ENCODE measurements around the gene MYT1. TPM values are rescaled to one million over a fixed set of nuclear protein-coding genes. Genes with fewer than 3 reads are reported as not detected.
A peak's percentile ranks its signal among the peaks of the same experiment; 100 is the strongest.

The MYT1 gene
- total and polyA plus RNA-seq, 2 of the 8 experiments (the other 6 are each of a cell fraction or from before 2014, with no cell fraction given) = 0.63 to 2.0 TPM

DNA sequence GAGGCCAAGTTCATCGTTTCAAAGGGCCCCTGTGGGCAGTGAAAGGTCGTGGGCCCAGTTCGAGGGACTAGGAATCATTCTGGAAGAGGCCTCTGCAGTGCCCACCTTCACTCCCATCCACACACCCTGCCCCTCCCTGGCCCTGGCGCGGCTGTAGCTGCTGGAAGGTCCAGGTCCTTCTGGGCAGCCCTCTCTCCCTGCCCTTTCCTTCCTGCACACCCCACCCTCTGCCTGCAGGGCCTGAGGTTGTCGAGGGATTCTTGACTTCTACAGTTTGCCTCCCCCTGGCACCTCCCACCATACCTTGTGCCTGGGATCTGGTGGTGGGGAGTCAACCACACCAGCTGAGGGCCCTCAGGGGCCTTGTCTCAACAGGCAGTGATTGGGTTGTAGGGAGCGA is 4.5 kb upstream of the MYT1 start:
- Histone ChIP-seq H3K56ac (replicated peaks; ENCODE audit: insufficient read length, low read depth, low read length) (no peak overlapping the region), H2BK12ac (ENCODE audit: low read depth, low read length) (peak overlapping the region; percentile 84; the same call in 1 of the 2 replicates), H2AFZ (ENCODE audit: low read length) (no peak overlapping the region), H3K18ac (ENCODE audit: extremely low read depth, low read length) (peak overlapping the region; percentile 62; the same call in 1 of the 2 replicates), H2BK20ac (ENCODE audit: low read length) (peak overlapping the region; percentile 86; the same call in 1 of the 2 replicates), H3K4me3 (ENCODE audit: extremely low read depth in 1 of 4, insufficient read depth in 2 of 4, low read depth in 3 of 4, low read length in 4 of 4) (no peak overlapping the region), H3K9ac (replicated peaks in 1 of 4; ENCODE audit: extremely low read depth in 1 of 4, low read depth in 3 of 4, low read length in 3 of 4) (no peak overlapping the region), H3K4me2 (ENCODE audit: insufficient read depth in 1 of 2, low read depth in 2 of 2, low read length in 2 of 2) (peak overlapping the region in 1 of 2 experiments; percentile 53; a peak in 1 of 4 replicates), H2BK120ac (replicated peaks; ENCODE audit: low read depth, low read length) (no peak overlapping the region), H3K14ac (ENCODE audit: insufficient read length) (no peak overlapping the region), H3K23me2 (ENCODE audit: low read depth, low read length) (no peaks in the 10 kb centered on the region), H3K27ac (ENCODE audit: low read depth, low read length) (no peak overlapping the region), H4K5ac (ENCODE audit: insufficient read length, low read depth, low read length) (no peak overlapping the region), H3K4ac (replicated peaks; ENCODE audit: insufficient read length, low read depth, low read length) (peak overlapping the region; percentile 20), H3K79me2 (ENCODE audit: control insufficient read depth in 1 of 2, insufficient read depth in 2 of 2, low read length in 2 of 2) (no peaks in the 10 kb centered on the region), H2AK5ac (ENCODE audit: low read depth, low read length) (no peak overlapping the region), H2BK5ac (ENCODE audit: low read depth, low read length) (peak overlapping the region; percentile 15; the same call in 1 of the 2 replicates), H3K4me1 (replicated peaks in 1 of 4; ENCODE audit: control insufficient read depth in 3 of 4, insufficient read depth in 4 of 4, low read length in 3 of 4) (peaks cover 6 to 31% (median 19%) of the 10 kb centered on the region in 4 experiments), H4K20me1 (replicated peaks in 1 of 2; ENCODE audit: control insufficient read depth in 1 of 2, insufficient read depth in 2 of 2, low read length in 2 of 2) (peaks cover 0 to 2% of the 10 kb centered on the region in 2 experiments), H3K23ac (ENCODE audit: insufficient read length) (no peak overlapping the region), H3K9me3 (ENCODE audit: insufficient read depth in 2 of 2, low read depth in 1 of 2, low read length in 1 of 2) (no peaks in the 10 kb centered on the region), H4K91ac (replicated peaks; ENCODE audit: insufficient read length, low read length) (peak overlapping the region; percentile 47), H3K36me3 (ENCODE audit: control insufficient read depth in 2 of 4, insufficient read depth in 4 of 4, low read length in 3 of 4) (no peaks in the 10 kb centered on the region), H4K8ac (ENCODE audit: extremely low read depth, insufficient read depth, low read length) (peak overlapping the region; percentile 3), H3K79me1 (ENCODE audit: low read depth, low read length) (no peaks in the 10 kb centered on the region), H2BK15ac (ENCODE audit: low read length) (0 out of 2 replicates have a peak overlapping the region, but pooled peaks have one; percentile 61), H3K27me3 (replicated peaks in 1 of 4; ENCODE audit: control insufficient read depth in 3 of 4, extremely low read depth in 1 of 4, insufficient read depth in 3 of 4, low read length in 3 of 4) (peaks cover 4 to 11% (median 10%) of the 10 kb centered on the region in 4 experiments; a peak in 6 of 7 replicates)
- 94% methylated on average over 7 of the region's 7 CpGs; no CpG with 5 or more reads in 1 of the 2 experiments for WGBS, 2 experiments (ENCODE audit: extremely low coverage in 1 of 2, insufficient coverage in 1 of 2, insufficient read length in 1 of 2, insufficient replicate concordance in 2 of 2, low coverage in 1 of 2, low lambda C conversion rate in 2 of 2, missing lambda C conversion rate in 1 of 2)
- DNase-seq (ENCODE audit: low read depth in 1 of 2, low spot score in 2 of 2) (no peak), FAIRE-seq (no peak)
- CTCF ChIA-PET (ENCODE audit: partially characterized antibody) = interaction anchor here (0.7 to 1.8 kb wide), 2 partner anchors 21 to 88 kb away, joined by 3 to 4 read pairs; no protein-coding TSS in a partner anchor
- POLR2A ChIA-PET (ENCODE audit: partially characterized antibody) = no interaction called here
- TF ChIP-seq EZH2 (IDR thresholded peaks at IDR 0.05; ENCODE audit: low read depth, low read length, severe bottlenecking) (no peak), POU5F1 (IDR thresholded peaks at IDR 0.05; ENCODE audit: low read depth, low read length) (no peak), POLR2AphosphoS5 (IDR thresholded peaks at IDR 0.05; ENCODE audit: low read depth, low read length) (no peak), TCF12 (IDR thresholded peaks at IDR 0.05; ENCODE audit: low read depth, low read length) (no peak), RFX5 (IDR thresholded peaks at IDR 0.05; ENCODE audit: borderline replicate concordance, low read depth, low read length) (no peak), KDM4A (IDR thresholded peaks at IDR 0.05; ENCODE audit: low read depth, low read length, severe bottlenecking) (no peak), NANOG (IDR thresholded peaks at IDR 0.05; ENCODE audit: insufficient read depth, low read depth, low read length, poor library complexity, severe bottlenecking) (no peak), YY1 (IDR thresholded peaks at IDR 0.05; ENCODE audit: low read depth, low read length) (no peak), HDAC2 (IDR thresholded peaks at IDR 0.05; ENCODE audit: borderline replicate concordance in 1 of 2, low read depth in 2 of 2, low read length in 2 of 2) (no peak), POLR2A (IDR thresholded peaks at IDR 0.05; ENCODE audit: control extremely low read depth in 1 of 2, low read depth in 2 of 2, low read length in 2 of 2) (no peak), SUZ12 (IDR thresholded peaks at IDR 0.05; ENCODE audit: low read length) (no peak), RNF2 (IDR thresholded peaks at IDR 0.05; ENCODE audit: borderline replicate concordance, low read depth, low read length, missing control alignments, poor library complexity, severe bottlenecking) (no peak)

All from H1 (cell line).